Immature natural killer cell (primary cell): ENCODE data around the gene SLC6A2. TPM values are rescaled to one million over a fixed set of nuclear protein-coding genes. Genes with fewer than 3 reads are reported as not detected.
"Not testable (repeated sequence)": the region's sequence is repeated elsewhere in the genome, so short reads cannot be mapped to it uniquely, and the experiment has no call there.

ENCODE experiments used
- DNase-seq, 3 donors: peaks; one replicate each; pipeline ENCODE4 v3.0.0; 2022; ENCODE audit warnings: mixed read lengths in 1 of 3
- H3K27ac Mint-ChIP-seq, 6 donors: one replicate each; pipeline ENCODE4 v1.8.0; 2020; ENCODE audit warnings: mixed read lengths in 6 of 6, mild to moderate bottlenecking in 5 of 6, inconsistent platforms in 4 of 6, moderate library complexity in 3 of 6
- H3K27me3 Mint-ChIP-seq, 3 donors: one replicate each; pipeline ENCODE4 v1.8.0; 2020 to 2021; ENCODE audit warnings: low read depth in 3 of 3, mild to moderate bottlenecking in 3 of 3, mixed read lengths in 3 of 3, moderate library complexity in 3 of 3, inconsistent platforms in 1 of 3
- H3K36me3 Mint-ChIP-seq, 3 donors: one replicate each; pipeline ENCODE4 v1.8.0; 2020; ENCODE audit warnings: mixed read lengths in 3 of 3, inconsistent platforms in 2 of 3, mild to moderate bottlenecking in 2 of 3
- H3K4me1 Mint-ChIP-seq, 2 donors: one replicate each; pipeline ENCODE4 v1.8.0; 2020; ENCODE audit warnings: inconsistent platforms in 2 of 2, mild to moderate bottlenecking in 2 of 2, mixed read lengths in 2 of 2, moderate library complexity in 1 of 2
- H3K4me3 Mint-ChIP-seq, 5 donors: one replicate each; pipeline ENCODE4 v1.8.0; 2020; ENCODE audit warnings: mild to moderate bottlenecking in 5 of 5, mixed read lengths in 5 of 5, inconsistent platforms in 3 of 5, moderate library complexity in 3 of 5
- H3K9me3 Mint-ChIP-seq, 6 donors: one replicate each; pipeline ENCODE4 v1.8.0; 2020; ENCODE audit warnings: mild to moderate bottlenecking in 6 of 6, mixed read lengths in 6 of 6, inconsistent platforms in 4 of 6, moderate library complexity in 3 of 6
- polyA plus RNA-seq, 3 donors: library from polyadenylated mRNA; unstranded; fragments of 300-500 nt; fragmentation: Illumina TruSeq; gene quantifications; one replicate each; pipeline ENCODE4 v1.2.3, GENCODE V29; 2021

SLC6A2 gene
- not detected for polyA plus RNA-seq

DNA sequence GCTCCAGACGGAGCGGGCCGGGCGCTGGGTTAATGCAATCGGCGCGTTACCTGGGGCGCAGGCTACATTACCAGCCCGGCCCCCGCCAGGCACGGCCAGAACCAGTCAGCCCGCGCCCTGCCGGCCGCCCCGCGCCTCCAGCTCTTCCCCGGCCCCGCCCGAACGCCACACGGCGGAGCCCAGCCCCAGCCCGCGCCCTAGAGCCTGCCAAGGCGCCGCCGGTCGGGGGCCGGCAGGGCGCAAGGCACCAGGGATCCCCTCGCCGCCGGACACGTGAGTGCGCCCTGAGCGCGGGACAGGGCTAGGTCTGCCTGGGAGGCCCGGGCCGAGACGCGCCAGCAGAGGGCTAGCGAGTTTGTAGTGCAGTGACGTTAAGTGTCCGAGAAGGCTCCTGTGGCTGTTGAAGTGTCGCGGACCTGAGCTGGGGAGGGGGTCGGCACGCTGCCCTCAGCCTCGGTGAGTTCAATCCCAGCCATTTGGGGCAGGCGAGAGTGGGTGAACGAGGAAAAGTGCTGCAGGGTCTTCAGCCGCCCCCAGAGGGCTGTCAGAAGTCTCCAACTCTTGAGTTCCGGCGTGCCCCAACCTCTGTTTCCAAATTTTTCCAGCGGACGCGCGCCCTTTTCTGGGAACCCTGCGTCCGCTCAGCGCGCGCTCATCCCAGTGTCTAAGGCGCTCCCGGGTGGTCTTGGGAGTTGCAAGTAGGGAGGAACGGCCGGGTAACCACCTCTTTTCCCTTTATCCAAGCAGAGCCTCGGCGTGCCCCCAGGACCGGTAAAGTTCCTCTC, at the start of gene SLC6A2:
Gene SLC6A2, plus strand, starts transcription at position 92 of the 785 bp plus-strand sequence. CDS start 707 bp downstream, outside the sequence.
- Mint-ChIP-seq H3K36me3 (no peaks in the 10 kb centered on the region), H3K27ac (no peak within 1 kb of the TSS), H3K9me3 (no peaks in the 10 kb centered on the region), H3K4me3 (no peak within 1 kb of the TSS), H3K27me3 (peaks cover 3 to 14% (median 4%) of the 10 kb centered on the region in 3 donors), H3K4me1 (no peaks in the 10 kb centered on the region)
- no peak for DNase-seq

DNA sequence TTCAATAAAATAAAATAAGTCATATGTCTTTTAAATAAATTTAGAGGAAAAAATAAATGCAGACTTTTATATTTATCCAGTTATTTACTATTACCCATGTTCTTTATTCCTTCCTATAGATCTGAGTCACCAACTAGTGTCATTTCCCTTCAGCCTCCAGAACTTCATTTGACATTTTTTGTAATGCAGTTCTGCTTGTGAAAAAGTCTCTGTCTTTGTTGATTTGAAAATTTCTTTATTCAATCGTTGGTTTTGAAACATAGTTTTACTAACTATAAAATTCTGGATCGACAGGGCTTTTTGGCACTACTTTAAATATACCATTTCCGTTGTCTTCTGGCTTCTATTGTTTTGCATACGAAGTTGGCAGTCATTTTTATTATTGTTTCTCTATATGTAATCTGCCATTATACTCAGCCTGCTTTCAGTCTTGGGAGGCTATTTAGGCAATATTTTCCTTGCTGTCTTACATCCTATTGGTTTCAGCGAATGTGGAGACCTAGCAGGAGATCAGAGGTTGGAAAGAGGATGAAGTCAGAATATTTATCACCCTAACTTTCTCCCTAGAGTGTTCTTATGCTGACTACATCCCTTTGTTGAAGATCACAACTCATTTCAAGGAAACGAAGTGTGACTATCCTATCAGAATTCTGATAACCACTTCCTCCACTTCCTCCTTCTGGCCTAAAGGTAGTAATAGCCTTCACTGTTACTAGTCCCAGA, 42.0 kb upstream of the SLC6A2 start:
- H3K4me1 Mint-ChIP-seq: no peaks in the 10 kb centered on the region
- H3K27ac Mint-ChIP-seq: no peak overlapping the region
- H3K4me3 Mint-ChIP-seq: no peak overlapping the region
- DNase-seq: no peak
- H3K27me3 Mint-ChIP-seq: peaks cover 4 to 5% (median 4%) of the 10 kb centered on the region in 3 donors
- peaks cover 0 to 5% (median 0%) of the 10 kb centered on the region in 3 donors for H3K36me3 Mint-ChIP-seq
- peaks cover 0 to 9% (median 0%) of the 10 kb centered on the region in 6 donors for H3K9me3 Mint-ChIP-seq

DNA sequence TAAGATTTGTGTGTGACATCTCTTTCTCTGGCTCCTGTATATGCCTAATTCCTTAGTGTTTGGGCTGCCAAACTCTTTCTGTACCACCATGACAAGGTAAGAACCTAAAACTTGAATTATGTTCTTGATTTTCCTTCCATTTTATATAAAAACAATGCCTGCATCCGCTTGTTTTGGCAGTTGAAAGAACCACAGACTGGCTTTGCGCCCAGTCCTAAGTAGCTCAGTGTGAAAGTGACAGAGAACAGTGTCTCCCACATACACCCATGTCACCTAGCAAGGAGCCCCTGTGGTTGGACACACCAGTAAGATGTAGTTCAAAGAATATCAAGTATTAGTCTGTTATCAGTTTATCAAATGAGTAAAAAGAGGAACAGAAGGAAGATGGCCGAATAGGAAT, 40.7 kb upstream of the SLC6A2 start:
- no peak overlapping the region for H3K27ac Mint-ChIP-seq
- H3K9me3 Mint-ChIP-seq: peaks cover 0 to 9% (median 0%) of the 10 kb centered on the region in 6 donors

DNA sequence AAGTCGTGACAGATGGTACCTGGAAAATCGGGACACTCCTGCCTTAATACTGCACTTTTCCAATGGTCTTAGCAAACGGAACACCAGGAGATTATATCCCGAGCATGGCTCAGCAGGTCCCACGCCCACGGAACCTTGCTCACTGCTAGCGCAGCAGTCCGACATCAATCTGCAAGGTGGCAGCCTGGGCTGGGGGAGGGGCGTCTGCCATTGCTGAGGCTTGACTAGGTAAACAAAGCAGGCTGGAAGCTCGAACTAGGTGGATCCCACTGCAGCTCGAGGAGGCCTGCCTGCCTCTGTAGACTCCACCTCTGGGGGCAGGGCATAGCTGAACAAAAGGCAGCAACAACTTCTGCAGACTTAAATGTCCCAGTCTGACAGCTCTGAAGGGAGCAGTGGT, 40.1 kb upstream of the SLC6A2 start:
- DNase-seq, H3K36me3 Mint-ChIP-seq, H3K4me1 Mint-ChIP-seq, H3K27me3 Mint-ChIP-seq, H3K4me3 Mint-ChIP-seq, H3K27ac Mint-ChIP-seq: not testable (repeated sequence)
- peaks cover 0 to 12% (median 0%) of the 10 kb centered on the region in 6 donors for H3K9me3 Mint-ChIP-seq

More for the DNA sequence above, 40.7 kb upstream of the SLC6A2 start:
- Mint-ChIP-seq H3K4me3 (no peak overlapping the region), H3K4me1 (no peaks in the 10 kb centered on the region), H3K36me3 (peaks cover 0 to 5% (median 0%) of the 10 kb centered on the region in 3 donors), H3K27me3 (peaks cover 4 to 5% (median 4%) of the 10 kb centered on the region in 3 donors)
- DNase-seq: no peak

DNA sequence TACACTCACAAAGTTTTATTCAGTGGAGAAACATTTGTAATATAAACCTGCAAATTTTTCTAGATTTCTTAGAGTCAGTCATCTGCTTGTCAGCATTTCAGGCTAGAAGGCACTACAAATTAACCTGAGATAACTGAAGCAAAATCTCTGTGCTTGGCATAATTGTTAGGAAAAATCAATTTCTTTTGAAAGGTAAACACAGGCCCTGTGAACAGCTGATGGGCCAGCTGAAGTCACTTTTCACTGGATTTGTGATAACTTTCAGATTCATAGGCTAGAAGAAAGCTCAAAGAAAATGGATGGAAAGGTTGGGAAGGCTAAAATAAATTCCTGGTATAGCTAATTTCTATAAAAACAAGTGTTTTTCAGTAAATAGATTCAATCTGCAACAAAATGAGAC, 34.0 kb upstream of the SLC6A2 start:
- no peak overlapping the region for H3K4me3 Mint-ChIP-seq
- no peak overlapping the region for H3K27ac Mint-ChIP-seq
- DNase-seq: no peak
- peaks cover 0 to 5% (median 0%) of the 10 kb centered on the region in 6 donors for H3K9me3 Mint-ChIP-seq
- peaks cover 0 to 8% (median 4%) of the 10 kb centered on the region in 3 donors for H3K27me3 Mint-ChIP-seq
- no peaks in the 10 kb centered on the region for H3K4me1 Mint-ChIP-seq
- H3K36me3 Mint-ChIP-seq: peaks cover 0 to 2% (median 0%) of the 10 kb centered on the region in 3 donors

DNA sequence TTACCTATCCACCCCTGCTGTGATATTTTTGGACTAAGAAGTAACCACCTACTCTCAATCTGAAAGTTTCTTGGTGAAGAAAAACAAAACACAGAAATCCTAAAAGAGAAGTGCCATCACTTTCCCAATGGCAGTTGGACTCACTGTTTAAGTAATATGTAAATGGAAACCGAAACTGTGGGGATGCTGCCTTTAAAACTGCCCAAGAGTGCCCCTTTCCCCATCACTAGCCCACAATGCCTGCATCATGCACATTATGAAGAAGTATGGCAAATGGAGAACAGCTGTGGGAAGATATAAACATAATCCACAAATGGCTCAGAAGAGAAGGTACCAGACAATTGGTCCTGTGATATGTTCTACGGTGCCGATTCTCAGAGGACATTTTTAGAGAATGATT, 33.5 kb upstream of the SLC6A2 start:
- H3K27me3 Mint-ChIP-seq: peaks cover 2 to 7% (median 4%) of the 10 kb centered on the region in 3 donors
- no peak for DNase-seq
- no peak overlapping the region for H3K4me3 Mint-ChIP-seq
- H3K9me3 Mint-ChIP-seq: peaks cover 0 to 3% (median 0%) of the 10 kb centered on the region in 6 donors
- H3K4me1 Mint-ChIP-seq: no peaks in the 10 kb centered on the region
- H3K36me3 Mint-ChIP-seq: no peaks in the 10 kb centered on the region
- H3K27ac Mint-ChIP-seq: no peak overlapping the region

DNA sequence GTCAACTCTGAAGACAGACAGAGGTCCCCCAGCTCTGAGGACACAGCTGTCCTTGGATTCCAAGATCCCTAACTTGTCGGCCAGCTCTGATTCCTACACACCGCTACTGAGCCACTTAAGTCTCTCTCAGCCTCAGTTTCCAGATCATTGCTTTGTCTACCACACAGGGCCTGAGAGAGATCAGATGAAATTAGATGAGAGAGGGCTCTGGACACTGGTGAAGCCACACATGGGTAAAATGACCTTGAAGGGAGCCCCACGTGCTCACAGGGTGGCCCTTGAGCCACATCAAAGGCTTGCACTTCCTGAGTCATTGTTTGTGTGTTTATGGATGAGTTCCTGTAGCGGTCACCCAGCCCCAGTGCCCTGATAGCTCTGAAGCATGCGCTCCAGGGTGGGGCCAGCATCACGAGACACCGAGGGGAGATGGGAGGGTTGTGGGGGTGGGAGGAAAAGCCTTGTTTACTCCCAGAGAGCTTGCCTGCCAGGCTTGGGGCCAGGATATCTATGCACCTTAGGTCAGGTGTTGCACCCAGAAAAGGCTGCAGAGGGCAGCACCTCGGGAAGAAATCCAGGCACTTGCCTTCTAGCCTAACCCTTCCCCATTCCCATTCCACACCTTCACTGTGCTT, 32.7 kb upstream of the SLC6A2 start:
- Mint-ChIP-seq H3K27ac (no peak overlapping the region), H3K9me3 (peaks cover 0 to 3% (median 0%) of the 10 kb centered on the region in 6 donors), H3K4me1 (no peaks in the 10 kb centered on the region), H3K4me3 (no peak overlapping the region), H3K27me3 (peaks cover 2 to 4% (median 4%) of the 10 kb centered on the region in 3 donors), H3K36me3 (no peaks in the 10 kb centered on the region)
- no peak for DNase-seq

DNA sequence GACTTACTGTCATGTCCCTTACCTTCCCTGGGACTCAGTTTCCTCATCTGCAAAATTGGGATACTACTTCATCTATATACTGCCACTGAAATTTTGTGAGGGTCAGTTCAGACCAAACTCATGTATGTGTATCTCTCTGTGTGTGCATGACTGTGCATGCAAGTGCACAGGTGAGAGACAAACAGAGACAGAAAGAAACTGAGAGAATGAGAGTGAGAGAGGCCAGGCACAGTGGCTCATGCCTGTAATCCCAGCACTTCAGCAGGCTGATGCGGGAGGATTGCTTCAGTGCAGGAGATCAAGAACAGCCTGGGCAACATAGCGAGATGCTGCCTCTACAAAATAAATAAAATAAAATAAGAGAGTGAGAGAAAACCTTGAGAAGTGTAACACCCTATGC, 32.1 kb upstream of the SLC6A2 start:
- DNase-seq: no peak
- H3K27me3 Mint-ChIP-seq: peaks cover 2 to 4% (median 4%) of the 10 kb centered on the region in 3 donors
- no peaks in the 10 kb centered on the region for H3K4me1 Mint-ChIP-seq
- H3K9me3 Mint-ChIP-seq: peaks cover 0 to 3% (median 0%) of the 10 kb centered on the region in 6 donors
- H3K27ac Mint-ChIP-seq: no peak overlapping the region
- H3K36me3 Mint-ChIP-seq: no peaks in the 10 kb centered on the region
- H3K4me3 Mint-ChIP-seq: no peak overlapping the region

DNA sequence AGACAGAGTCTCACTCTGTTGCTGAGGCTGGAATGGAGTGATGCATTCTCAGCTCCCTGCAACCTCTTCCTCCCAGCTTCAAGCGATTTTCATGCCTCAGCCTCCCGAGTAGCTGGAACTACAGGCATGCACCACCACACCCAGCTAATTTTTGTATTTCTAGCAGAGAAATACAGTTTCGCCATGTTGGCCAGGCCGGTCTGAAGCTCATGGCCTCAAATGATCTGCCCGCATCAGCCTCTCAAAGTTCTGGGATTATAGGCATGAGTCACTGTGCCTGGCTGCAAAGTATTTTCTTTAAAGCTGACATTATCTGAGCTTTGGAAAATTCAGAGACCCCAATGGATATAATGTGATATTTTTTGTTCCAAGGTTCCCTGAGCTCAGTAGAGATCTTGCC, 31.1 kb upstream of the SLC6A2 start:
- H3K9me3 Mint-ChIP-seq: peaks cover 0 to 8% (median 0%) of the 10 kb centered on the region in 6 donors
- no peak overlapping the region for H3K4me3 Mint-ChIP-seq

DNA sequence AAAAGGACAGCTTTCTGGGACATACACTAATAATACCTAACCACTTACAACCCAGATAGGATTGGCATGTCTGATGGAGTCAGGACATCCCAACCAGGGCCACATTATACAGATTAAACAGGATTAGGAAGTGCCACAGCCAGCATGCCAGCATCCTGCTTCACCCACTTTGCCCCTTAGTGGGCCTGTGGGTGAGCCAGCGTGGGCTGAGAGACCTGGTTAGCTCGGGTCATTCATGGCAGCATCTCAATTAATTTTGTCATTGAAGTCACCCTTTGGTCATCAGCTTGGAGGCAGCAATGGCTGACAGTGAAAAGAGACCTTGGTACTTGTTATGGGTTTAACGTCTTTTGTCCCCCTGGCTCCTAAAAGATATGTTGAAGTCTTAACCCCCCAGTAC, 29.9 kb upstream of the SLC6A2 start:
- Mint-ChIP-seq H3K27me3 (peaks cover 3 to 5% (median 4%) of the 10 kb centered on the region in 3 donors), H3K36me3 (no peaks in the 10 kb centered on the region), H3K4me1 (no peaks in the 10 kb centered on the region), H3K4me3 (no peak overlapping the region), H3K27ac (no peak overlapping the region), H3K9me3 (peaks cover 0 to 5% (median 0%) of the 10 kb centered on the region in 6 donors)
- DNase-seq: no peak

More for the DNA sequence above, 31.1 kb upstream of the SLC6A2 start:
- no peak overlapping the region for H3K27ac Mint-ChIP-seq
- DNase-seq: no peak
- H3K27me3 Mint-ChIP-seq: peaks cover 2 to 4% (median 4%) of the 10 kb centered on the region in 3 donors
- no peaks in the 10 kb centered on the region for H3K36me3 Mint-ChIP-seq
- no peaks in the 10 kb centered on the region for H3K4me1 Mint-ChIP-seq

DNA sequence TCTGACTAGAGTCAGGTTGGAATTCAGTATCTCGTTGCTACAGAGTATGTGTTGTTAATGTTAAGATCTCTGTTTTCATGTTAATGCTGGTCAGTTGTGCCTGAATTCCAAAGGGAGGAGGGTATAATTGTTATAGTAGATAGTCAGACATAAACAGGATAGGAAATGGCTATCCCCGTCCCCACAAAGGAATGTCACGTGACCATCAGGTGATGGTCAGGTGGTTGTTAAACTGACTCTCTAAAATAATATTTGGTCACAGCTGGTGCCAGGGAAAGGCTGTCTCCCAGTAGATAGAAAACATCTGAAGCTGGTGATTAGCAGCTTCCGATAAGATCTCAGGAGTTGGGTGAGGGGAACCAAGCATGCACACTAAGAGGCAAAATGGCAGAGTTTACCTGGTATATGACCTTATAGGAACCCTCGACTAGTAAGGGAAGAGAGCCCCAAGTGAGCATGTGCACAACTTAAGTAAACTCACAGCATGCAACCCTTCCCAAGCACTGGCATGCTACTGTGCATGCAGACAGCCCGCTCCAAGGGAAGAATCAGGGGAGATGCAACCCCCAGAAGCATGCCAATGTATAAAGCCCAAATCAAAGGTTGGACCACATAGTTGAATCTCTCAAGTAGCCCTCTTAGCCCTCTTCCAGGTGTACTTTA, 27.4 kb upstream of the SLC6A2 start:
- Mint-ChIP-seq H3K27me3 (peaks cover 2 to 5% (median 3%) of the 10 kb centered on the region in 3 donors), H3K4me3 (no peak overlapping the region), H3K4me1 (no peaks in the 10 kb centered on the region), H3K36me3 (no peaks in the 10 kb centered on the region), H3K9me3 (peaks cover 0 to 5% (median 0%) of the 10 kb centered on the region in 6 donors), H3K27ac (no peak overlapping the region)
- no peak for DNase-seq

DNA sequence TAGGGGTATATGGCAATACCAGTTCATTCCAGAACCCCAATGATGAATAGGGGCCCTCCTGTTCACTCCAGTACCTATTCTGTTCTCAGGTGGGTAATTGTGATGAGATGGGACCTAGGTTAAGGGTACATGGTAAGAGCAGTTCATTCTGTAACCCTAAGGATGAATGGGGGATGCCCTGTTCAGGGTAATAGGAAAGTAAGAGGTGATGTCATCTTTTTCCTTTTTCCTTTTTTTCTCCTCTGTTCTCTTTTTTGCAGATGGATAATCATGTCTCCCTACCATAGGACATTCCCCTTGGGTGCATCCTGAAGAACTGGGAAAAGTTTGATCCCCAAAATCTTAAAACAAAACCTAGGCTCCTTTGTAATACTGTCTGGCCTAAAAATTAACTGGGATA, 25.0 kb upstream of the SLC6A2 start:
- DNase-seq: no peak
- Mint-ChIP-seq H3K36me3 (no peaks in the 10 kb centered on the region), H3K27me3 (peaks cover 0 to 7% (median 2%) of the 10 kb centered on the region in 3 donors), H3K9me3 (peaks cover 0 to 5% (median 0%) of the 10 kb centered on the region in 6 donors), H3K27ac (no peak overlapping the region), H3K4me1 (no peaks in the 10 kb centered on the region), H3K4me3 (no peak overlapping the region)

DNA sequence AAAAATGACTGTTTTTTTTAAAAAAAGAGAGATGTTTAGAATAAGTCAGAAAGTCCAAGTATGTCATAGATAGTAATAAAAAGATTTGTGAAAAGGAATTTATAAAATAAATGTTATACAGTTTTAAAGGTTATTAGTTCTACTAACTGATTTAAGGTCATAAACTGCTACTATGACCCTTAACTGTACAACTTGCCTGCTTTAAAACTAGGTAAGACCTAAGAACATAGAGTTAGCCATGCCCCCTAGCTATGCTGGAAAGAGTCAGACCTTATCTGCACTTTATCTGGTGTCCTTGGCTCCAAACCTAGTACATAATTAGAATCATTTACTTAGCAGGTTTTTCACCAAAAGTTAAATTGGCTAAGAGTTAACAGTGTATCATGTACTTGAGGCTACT, 23.5 kb upstream of the SLC6A2 start:
- no peaks in the 10 kb centered on the region for H3K36me3 Mint-ChIP-seq
- no peak for DNase-seq
- H3K27me3 Mint-ChIP-seq: peaks cover 0 to 8% (median 0%) of the 10 kb centered on the region in 3 donors
- no peaks in the 10 kb centered on the region for H3K4me1 Mint-ChIP-seq
- no peak overlapping the region for H3K27ac Mint-ChIP-seq
- H3K4me3 Mint-ChIP-seq: no peak overlapping the region
- peaks cover 0 to 5% (median 0%) of the 10 kb centered on the region in 6 donors for H3K9me3 Mint-ChIP-seq
